HEK293 (cell line): Measurements from ENCODE around the gene ARAP1.

ENCODE experiments used
- CTCF ChIA-PET: fragments of 350-600 bp; formaldehyde crosslinking; extraction: SDS; loops from one replicate; lab custom pipeline; 2021; ENCODE audit warnings: antibody characterized with exemption; lab: Yijun Ruan, JAX
- POLR2A ChIA-PET: fragments of 300-600 bp; formaldehyde crosslinking; extraction: SDS; loops from one replicate; lab custom pipeline; 2020; ENCODE audit warnings: antibody characterized with exemption, inconsistent platforms; lab: Yijun Ruan, JAX
- H3K27ac ChIP-seq: fragments of 200-500 bp; sonication (Bioruptor generic); 2 replicates; pipeline ENCODE4 v1.5.1; 2014; ENCODE audit warnings: low read depth, low read length, control low read depth, inconsistent platforms; ENCODE audit errors: extremely low read depth
- H3K36me3 ChIP-seq, 2 experiments: fragments of 200-500 bp in 1 of 2; sonication (Bioruptor generic) in 1 of 2; 1 replicate in 1 of 2; 2 replicates in 1 of 2; pipeline ENCODE4 v1.5.1; 2014 to 2017; ENCODE audit warnings: inconsistent platforms in 2 of 2, low read length in 2 of 2; ENCODE audit not compliant: control insufficient read depth in 2 of 2, insufficient read depth in 1 of 2
- H3K4me1 ChIP-seq: fragments of 200-500 bp; sonication (Bioruptor generic); 2 replicates; pipeline ENCODE4 v1.5.1; 2014; ENCODE audit warnings: mild to moderate bottlenecking, low read length, inconsistent platforms; ENCODE audit not compliant: control insufficient read depth, insufficient read depth
- H3K4me3 ChIP-seq: 2 replicates; pipeline ENCODE4 v1.5.1; 2011; ENCODE audit warnings: low read depth, mild to moderate bottlenecking, control low read depth, low read length, moderate library complexity
- H3K9me3 ChIP-seq: fragments of 200-500 bp; sonication (Bioruptor generic); 2 replicates; pipeline ENCODE4 v1.5.1; 2014; ENCODE audit warnings: low read depth, low read length, inconsistent platforms; ENCODE audit not compliant: control insufficient read depth, insufficient read depth
- BCL11B ChIP-seq: fragments of 450-650 bp; formaldehyde crosslinking; IDR thresholded peaks from 2 replicates; pipeline ENCODE4 v1.5.1; 2016; ENCODE audit warnings: low read depth, missing biosample characterization, missing genetic modification characterization
- EGR2 ChIP-seq: fragments of 450-650 bp; formaldehyde crosslinking; IDR thresholded peaks from 2 replicates; pipeline ENCODE4 v1.5.1; 2016; ENCODE audit warnings: low read depth, missing biosample characterization, missing genetic modification characterization
- HOXD13 ChIP-seq: sonication (generic); formaldehyde crosslinking; IDR thresholded peaks from 2 replicates; pipeline ENCODE4 v1.8.0; 2022; ENCODE audit warnings: missing genetic modification reagents, borderline replicate concordance
- KLF7 ChIP-seq: fragments of 450-650 bp; formaldehyde crosslinking; IDR thresholded peaks from 2 replicates; pipeline ENCODE4 v1.5.1; 2016; ENCODE audit warnings: missing biosample characterization, missing genetic modification characterization, borderline replicate concordance
- MEIS1 ChIP-seq: sonication (generic); formaldehyde crosslinking; IDR thresholded peaks from 2 replicates; pipeline ENCODE4 v1.8.1; 2022; ENCODE audit warnings: missing genetic modification reagents, mild to moderate bottlenecking, borderline replicate concordance
- REPIN1 ChIP-seq: fragments of 450-650 bp; formaldehyde crosslinking; IDR thresholded peaks from 2 replicates; pipeline ENCODE4 v1.5.1; 2017; ENCODE audit warnings: missing biosample characterization, missing genetic modification characterization, low read depth
- SALL2 ChIP-seq: fragments of 450-650 bp; formaldehyde crosslinking; IDR thresholded peaks from 2 replicates; pipeline ENCODE4 v1.5.0; 2017; ENCODE audit warnings: missing biosample characterization, mild to moderate bottlenecking, missing genetic modification characterization, borderline replicate concordance
- SCRT1 ChIP-seq: fragments of 450-650 bp; formaldehyde crosslinking; IDR thresholded peaks from 2 replicates; pipeline ENCODE4 v1.5.1; 2016; ENCODE audit warnings: missing biosample characterization, missing genetic modification characterization, borderline replicate concordance
- SETDB1 ChIP-seq: IDR thresholded peaks from one replicate; pipeline ENCODE4 v1.6.1; 2017; ENCODE audit warnings: mild to moderate bottlenecking, low read length, moderate library complexity, mixed read lengths; ENCODE audit not compliant: insufficient read length
- ZNF112 ChIP-seq: fragments of 450-650 bp; formaldehyde crosslinking; IDR thresholded peaks from 2 replicates; pipeline ENCODE4 v1.5.0; 2017; ENCODE audit warnings: missing biosample characterization, missing genetic modification characterization
- ZNF473 ChIP-seq: fragments of 450-650 bp; formaldehyde crosslinking; IDR thresholded peaks from 2 replicates; pipeline ENCODE4 v1.5.1; 2017; ENCODE audit warnings: missing biosample characterization, missing genetic modification characterization
- ZNF544 ChIP-seq: fragments of 450-650 bp; formaldehyde crosslinking; IDR thresholded peaks from 2 replicates; pipeline ENCODE4 v1.5.0; 2017; ENCODE audit warnings: missing biosample characterization, missing genetic modification characterization
- ZNF629 ChIP-seq: fragments of 450-650 bp; formaldehyde crosslinking; IDR thresholded peaks from 2 replicates; pipeline ENCODE4 v1.5.1; 2017; ENCODE audit warnings: missing biosample characterization, missing genetic modification characterization
- ZNF658 ChIP-seq: fragments of 450-650 bp; formaldehyde crosslinking; IDR thresholded peaks from 2 replicates; pipeline ENCODE4; 2016; ENCODE audit warnings: missing biosample characterization, missing genetic modification characterization
- ZNF843 ChIP-seq: fragments of 450-650 bp; formaldehyde crosslinking; IDR thresholded peaks from 2 replicates; pipeline ENCODE4 v1.5.1; 2016; ENCODE audit warnings: missing biosample characterization, missing genetic modification characterization
- ZSCAN23 ChIP-seq: fragments of 450-650 bp; formaldehyde crosslinking; IDR thresholded peaks from 2 replicates; pipeline ENCODE4 v1.5.1; 2016; ENCODE audit warnings: missing biosample characterization, missing genetic modification characterization
- TF ChIP-seq, protein P1 (sequence below): fragments of 450-650 bp; formaldehyde crosslinking; IDR thresholded peaks from 2 replicates; pipeline ENCODE4 v1.5.1; 2016; ENCODE audit warnings: missing biosample characterization, missing genetic modification characterization
- TF ChIP-seq, protein P2 (sequence below): fragments of 450-650 bp; formaldehyde crosslinking; IDR thresholded peaks from 2 replicates; pipeline ENCODE4 v1.5.1; 2016; ENCODE audit warnings: missing biosample characterization, missing genetic modification characterization
- TF ChIP-seq, protein P3 (sequence below): fragments of 450-650 bp; formaldehyde crosslinking; IDR thresholded peaks from 2 replicates; pipeline ENCODE4 v1.5.1; 2016; ENCODE audit warnings: missing biosample characterization, missing genetic modification characterization

The ARAP1 gene

DNA sequence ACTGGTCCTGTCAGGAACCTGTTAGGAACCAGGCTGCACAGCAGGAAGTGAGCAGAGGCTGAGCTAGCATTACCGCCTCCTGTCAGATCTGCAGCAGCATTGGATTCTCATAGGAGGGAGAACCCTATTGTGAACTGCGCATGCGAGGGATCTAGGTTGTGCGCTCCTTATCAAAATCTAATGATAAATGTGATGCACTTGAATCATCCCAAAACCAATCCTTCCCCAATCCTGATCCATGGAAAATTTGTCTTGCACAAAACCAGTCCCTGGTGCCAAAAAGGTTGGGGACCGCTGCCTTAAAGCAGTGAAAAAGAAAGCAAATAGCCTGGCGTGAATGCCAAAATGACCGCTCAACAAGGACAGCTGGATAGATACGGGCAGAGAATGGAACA is 1.9 kb upstream of the ARAP1 start:
- TF ChIP-seq ZNF544 (tag by site-specific recombination) (no peak), ZNF658 (no peak), REPIN1 (tag by site-specific recombination) (no peak), ZNF473 (tag by site-specific recombination) (no peak), HOXD13 (CRISPR knock-in tag) (no peak), BCL11B (tag by site-specific recombination) (no peak), SALL2 (tag by site-specific recombination) (no peak), KLF7 (no peak), EGR2 (tag by site-specific recombination) (no peak), SETDB1 (no peak), ZNF629 (tag by site-specific recombination) (no peak), ZSCAN23 (no peak), MEIS1 (CRISPR knock-in tag) (no peak), ZNF843 (no peak), SCRT1 (tag by site-specific recombination) (no peak)
- TF ChIP-seq, protein P1, sequence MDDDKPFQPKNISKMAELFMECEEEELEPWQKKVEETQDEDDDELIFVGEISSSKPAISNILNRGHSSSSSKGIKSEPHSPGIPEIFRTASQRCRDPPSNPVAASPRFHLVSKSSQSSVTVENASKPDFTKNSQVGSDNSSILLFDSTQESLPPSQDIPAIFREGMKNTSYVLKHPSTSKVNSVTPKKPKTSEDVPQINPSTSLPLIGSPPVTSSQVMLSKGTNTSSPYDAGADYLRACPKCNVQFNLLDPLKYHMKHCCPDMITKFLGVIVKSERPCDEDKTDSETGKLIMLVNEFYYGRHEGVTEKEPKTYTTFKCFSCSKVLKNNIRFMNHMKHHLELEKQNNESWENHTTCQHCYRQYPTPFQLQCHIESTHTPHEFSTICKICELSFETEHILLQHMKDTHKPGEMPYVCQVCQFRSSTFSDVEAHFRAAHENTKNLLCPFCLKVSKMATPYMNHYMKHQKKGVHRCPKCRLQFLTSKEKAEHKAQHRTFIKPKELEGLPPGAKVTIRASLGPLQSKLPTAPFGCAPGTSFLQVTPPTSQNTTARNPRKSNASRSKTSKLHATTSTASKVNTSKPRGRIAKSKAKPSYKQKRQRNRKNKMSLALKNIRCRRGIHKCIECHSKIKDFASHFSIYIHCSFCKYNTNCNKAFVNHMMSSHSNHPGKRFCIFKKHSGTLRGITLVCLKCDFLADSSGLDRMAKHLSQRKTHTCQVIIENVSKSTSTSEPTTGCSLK (tag by site-specific recombination): no peak
- TF ChIP-seq, protein P2, sequence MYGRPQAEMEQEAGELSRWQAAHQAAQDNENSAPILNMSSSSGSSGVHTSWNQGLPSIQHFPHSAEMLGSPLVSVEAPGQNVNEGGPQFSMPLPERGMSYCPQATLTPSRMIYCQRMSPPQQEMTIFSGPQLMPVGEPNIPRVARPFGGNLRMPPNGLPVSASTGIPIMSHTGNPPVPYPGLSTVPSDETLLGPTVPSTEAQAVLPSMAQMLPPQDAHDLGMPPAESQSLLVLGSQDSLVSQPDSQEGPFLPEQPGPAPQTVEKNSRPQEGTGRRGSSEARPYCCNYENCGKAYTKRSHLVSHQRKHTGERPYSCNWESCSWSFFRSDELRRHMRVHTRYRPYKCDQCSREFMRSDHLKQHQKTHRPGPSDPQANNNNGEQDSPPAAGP (tag by site-specific recombination): no peak
- Histone ChIP-seq H3K9me3 (no peaks in the 10 kb centered on the region), H3K4me1 (peaks cover 4% of the 10 kb centered on the region), H3K4me3 (no peak overlapping the region), H3K36me3 (peaks cover 0 to 25% of the 10 kb centered on the region in 2 experiments; a peak in 1 of 3 replicates), H3K27ac (no peak overlapping the region)
- CTCF ChIA-PET: interaction anchor here (0.6 kb wide), 1 partner anchor 166 kb away, joined by 3 read pairs; no protein-coding TSS in a partner anchor
- POLR2A ChIA-PET: no interaction called here

DNA sequence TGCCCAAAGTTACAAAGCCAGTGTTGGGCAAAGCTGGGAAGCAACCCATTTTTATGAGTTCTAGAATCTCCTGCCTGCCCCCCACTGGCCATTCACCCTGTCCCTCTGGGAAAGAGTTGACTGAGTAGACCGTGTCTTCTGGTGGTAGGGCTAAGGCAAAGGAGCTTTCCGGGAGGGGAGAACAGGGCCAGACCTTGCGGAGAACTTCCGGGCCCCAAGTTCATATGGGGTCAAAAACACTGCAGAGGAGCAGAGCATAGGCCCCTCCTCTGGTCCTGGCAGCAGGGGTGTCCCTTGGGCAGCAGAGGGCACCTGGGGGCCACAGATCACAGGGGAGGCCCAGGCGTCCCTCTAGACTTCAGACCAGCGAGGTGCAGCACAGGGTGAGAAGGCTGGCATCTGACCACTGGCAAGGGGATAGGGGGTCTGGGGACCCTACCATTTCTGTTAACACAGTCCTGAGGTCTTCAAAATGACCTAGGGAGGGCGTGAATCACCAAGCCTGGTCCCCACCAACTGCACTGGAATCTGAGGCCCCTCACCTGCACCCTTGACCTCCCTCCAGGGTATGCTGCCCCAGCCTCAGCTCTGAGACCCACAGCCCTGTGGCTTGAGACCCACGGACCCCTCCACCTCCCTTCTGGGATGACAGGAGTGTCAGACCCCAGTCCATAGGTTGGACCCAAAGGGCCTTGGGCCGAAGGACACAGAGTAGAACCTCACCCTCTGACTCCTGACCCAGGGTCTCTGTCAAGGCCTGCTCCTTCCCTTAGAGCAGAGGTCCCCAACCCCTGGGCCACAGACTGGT is 1.3 kb upstream of the ARAP1 start:
- Histone ChIP-seq H3K36me3 (peaks cover 0 to 25% of the 10 kb centered on the region in 2 experiments; a peak in 1 of 3 replicates), H3K4me1 (peaks cover under 1% of the 10 kb centered on the region; the same call in 1 of the 2 replicates), H3K27ac (no peak overlapping the region), H3K4me3 (no peak overlapping the region), H3K9me3 (no peaks in the 10 kb centered on the region)
- TF ChIP-seq, protein P3, sequence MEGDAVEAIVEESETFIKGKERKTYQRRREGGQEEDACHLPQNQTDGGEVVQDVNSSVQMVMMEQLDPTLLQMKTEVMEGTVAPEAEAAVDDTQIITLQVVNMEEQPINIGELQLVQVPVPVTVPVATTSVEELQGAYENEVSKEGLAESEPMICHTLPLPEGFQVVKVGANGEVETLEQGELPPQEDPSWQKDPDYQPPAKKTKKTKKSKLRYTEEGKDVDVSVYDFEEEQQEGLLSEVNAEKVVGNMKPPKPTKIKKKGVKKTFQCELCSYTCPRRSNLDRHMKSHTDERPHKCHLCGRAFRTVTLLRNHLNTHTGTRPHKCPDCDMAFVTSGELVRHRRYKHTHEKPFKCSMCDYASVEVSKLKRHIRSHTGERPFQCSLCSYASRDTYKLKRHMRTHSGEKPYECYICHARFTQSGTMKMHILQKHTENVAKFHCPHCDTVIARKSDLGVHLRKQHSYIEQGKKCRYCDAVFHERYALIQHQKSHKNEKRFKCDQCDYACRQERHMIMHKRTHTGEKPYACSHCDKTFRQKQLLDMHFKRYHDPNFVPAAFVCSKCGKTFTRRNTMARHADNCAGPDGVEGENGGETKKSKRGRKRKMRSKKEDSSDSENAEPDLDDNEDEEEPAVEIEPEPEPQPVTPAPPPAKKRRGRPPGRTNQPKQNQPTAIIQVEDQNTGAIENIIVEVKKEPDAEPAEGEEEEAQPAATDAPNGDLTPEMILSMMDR (tag by site-specific recombination): peak; percentile 40; the same call in 1 of the 2 replicates
- TF ChIP-seq ZNF112 (tag by site-specific recombination): no peak
- CTCF ChIA-PET: interaction anchor here (0.6 to 1.2 kb wide), 3 partner anchors 29 to 166 kb away, joined by 3 to 5 read pairs (median 3); no protein-coding TSS in a partner anchor
- POLR2A ChIA-PET: no interaction called here
